DOHH2 (cell line): ENCODE results near the gene ALOX12.
A peak's percentile ranks its signal among the peaks of the same experiment; 100 is the strongest.

Experiments used
- H3F3A ChIP-seq: fragments of 200-600 bp; sonication (generic), shearing (Covaris generic); 2 replicates; pipeline ENCODE4 v1.6.0; 2016; ENCODE audit warnings: antibody characterized with exemption, mild to moderate bottlenecking; ENCODE audit not compliant: control insufficient read depth, insufficient read depth
- H3K27ac ChIP-seq: fragments of 200-600 bp; sonication (generic); 2 replicates; pipeline ENCODE4 v1.5.1; 2014; ENCODE audit warnings: low read depth, mild to moderate bottlenecking, low read length, moderate library complexity
- H3K27me3 ChIP-seq: fragments of 200-600 bp; sonication (generic); 2 replicates; pipeline ENCODE4 v1.6.1; 2014; ENCODE audit warnings: mild to moderate bottlenecking, low read length, mixed read lengths; ENCODE audit not compliant: control insufficient read depth
- H3K36me3 ChIP-seq: fragments of 200-600 bp; sonication (generic); 2 replicates; pipeline ENCODE4 v1.6.1; 2014; ENCODE audit warnings: mild to moderate bottlenecking, low read length, moderate library complexity, mixed read lengths; ENCODE audit not compliant: control insufficient read depth
- H3K4me1 ChIP-seq: fragments of 200-600 bp; sonication (generic); 2 replicates; pipeline ENCODE4 v1.6.1; 2014; ENCODE audit warnings: mild to moderate bottlenecking, low read length, mixed read lengths; ENCODE audit not compliant: control insufficient read depth
- H3K4me2 ChIP-seq: fragments of 200-600 bp; sonication (generic); 2 replicates; pipeline ENCODE4 v1.6.0; 2014; ENCODE audit warnings: mild to moderate bottlenecking, low read length, moderate library complexity
- H3K4me3 ChIP-seq: fragments of 200-600 bp; sonication (generic); 2 replicates; pipeline ENCODE4 v1.5.1; 2014; ENCODE audit warnings: mild to moderate bottlenecking, low read length, mixed read lengths
- H3K79me2 ChIP-seq: fragments of 200-600 bp; sonication (generic); 2 replicates; pipeline ENCODE4 v1.6.1; 2014; ENCODE audit warnings: mild to moderate bottlenecking, low read length, mixed read lengths; ENCODE audit not compliant: control insufficient read depth
- H3K9me2 ChIP-seq: fragments of 200-600 bp; sonication (generic); replicated peaks from 2 replicates; pipeline ENCODE4 v1.6.1; 2014; ENCODE audit warnings: mild to moderate bottlenecking, low read length, mixed read lengths; ENCODE audit not compliant: control insufficient read depth
- H3K9me3 ChIP-seq: fragments of 200-600 bp; sonication (generic); 2 replicates; pipeline ENCODE4 v1.6.1; 2014; ENCODE audit warnings: antibody characterized with exemption, low read length, mixed read lengths; ENCODE audit not compliant: control insufficient read depth, insufficient read depth
- H4K20me1 ChIP-seq: fragments of 200-600 bp; sonication (generic); 2 replicates; pipeline ENCODE4 v1.6.0; 2014; ENCODE audit warnings: low read depth, mild to moderate bottlenecking, antibody characterized with exemption, low read length, moderate library complexity; ENCODE audit not compliant: control insufficient read depth, insufficient read depth
- CTCF ChIP-seq: fragments of 200-600 bp; sonication (generic); IDR thresholded peaks from one replicate; pipeline ENCODE4 v1.5.1; 2014; ENCODE audit warnings: antibody characterized with exemption, mild to moderate bottlenecking, low read depth, low read length; ENCODE audit not compliant: poor library complexity, severe bottlenecking
- EZH2phosphoT487 ChIP-seq: fragments of 200-600 bp; sonication (generic); IDR thresholded peaks from 2 replicates; pipeline ENCODE4 v1.6.1; 2017; ENCODE audit warnings: borderline replicate concordance, mild to moderate bottlenecking, antibody characterized with exemption, low read length, moderate library complexity, mixed read lengths

The ALOX12 gene

GRCh38 chr17:6997171-6997570 is 1.3 kb downstream of the ALOX12 start:
- Histone ChIP-seq H3K4me2 (no peak overlapping the region), H3F3A (peaks cover 3% of the 10 kb centered on the region; the same call in 1 of the 2 replicates), H3K9me2 (no peaks in the 10 kb centered on the region), H3K4me1 (no peaks in the 10 kb centered on the region; the same call in 1 of the 2 replicates), H4K20me1 (0 out of 2 replicates have a peak, but pooled peaks cover under 1% of the 10 kb centered on the region), H3K27ac (no peak overlapping the region), H3K4me3 (no peak overlapping the region), H3K9me3 (no peaks in the 10 kb centered on the region), H3K36me3 (peaks cover 27% of the 10 kb centered on the region), H3K79me2 (no peaks in the 10 kb centered on the region), H3K27me3 (no peaks in the 10 kb centered on the region)
- no peak for TF ChIP-seq EZH2phosphoT487
- no peak for TF ChIP-seq CTCF

- no peaks in the 10 kb centered on the region for H3K27me3 ChIP-seq
- peaks cover 5% of the 10 kb centered on the region for H3K79me2 ChIP-seq
- H3K9me3 ChIP-seq, result no peaks in the 10 kb centered on the region
- 0 out of 2 replicates have a peak, but pooled peaks cover 2% of the 10 kb centered on the region for H4K20me1 ChIP-seq
- H3K36me3 ChIP-seq, result peaks cover 39% of the 10 kb centered on the region
- no peaks in the 10 kb centered on the region for H3K9me2 ChIP-seq
- H3F3A ChIP-seq, result peaks cover 2% of the 10 kb centered on the region; the same call in 1 of the 2 replicates
- H3K27ac ChIP-seq, result no peak overlapping the region
- no peaks in the 10 kb centered on the region; the same call in 1 of the 2 replicates for H3K4me1 ChIP-seq
- no peak overlapping the region for H3K4me3 ChIP-seq
- no peak overlapping the region for H3K4me2 ChIP-seq
- TF ChIP-seq CTCF (no peak), EZH2phosphoT487 (no peak)
Observed at GRCh38 chr17:6998855-6999508, 3.1 kb downstream of the ALOX12 start.

- Histone ChIP-seq H3K9me2 (no peaks in the 10 kb centered on the region), H3K27me3 (no peaks in the 10 kb centered on the region), H3K27ac (no peak overlapping the region), H3K4me1 (peaks cover 3% of the 10 kb centered on the region; the same call in 1 of the 2 replicates), H3K79me2 (peaks cover 8% of the 10 kb centered on the region), H3K4me2 (no peak overlapping the region), H3K9me3 (no peaks in the 10 kb centered on the region), H4K20me1 (peaks cover 5% of the 10 kb centered on the region; the same call in 1 of the 2 replicates), H3K4me3 (no peak overlapping the region), H3K36me3 (peaks cover 41% of the 10 kb centered on the region), H3F3A (peaks cover 4% of the 10 kb centered on the region)
- TF ChIP-seq EZH2phosphoT487, result no peak
- TF ChIP-seq CTCF, result peak; percentile 44
Observed at GRCh38 chr17:7001318-7001961, 5.6 kb downstream of the ALOX12 start.
